Gastroesophageal sphincter (tissue), 4 donors: ENCODE data around the gene CEP164. TPM values are rescaled to one million over a fixed set of nuclear protein-coding genes. Genes with fewer than 3 reads are reported as not detected.

Source experiments
- ATAC-seq: fragments of 150-250 bp; one replicate; pipeline ENCODE4 v1.9.1; 2016; ENCODE audit warnings: mild to moderate bottlenecking, moderate library complexity
- H3K27ac ChIP-seq, 4 donors: fragments of 200-600 bp; sonication (generic) in 3 of 4; 1 replicate in 3 of 4; 2 replicates in 1 of 4; pipeline ENCODE4 v1.5.1; 2016 to 2019
- H3K27me3 ChIP-seq: fragments of 200-600 bp; sonication (generic); one replicate; pipeline ENCODE4 v1.5.1; 2019
- H3K36me3 ChIP-seq, 2 donors: fragments of 200-600 bp; sonication (generic); one replicate each; pipeline ENCODE4 v1.5.1; 2019; ENCODE audit warnings: control low read depth in 1 of 2
- H3K4me1 ChIP-seq, 3 donors: fragments of 200-600 bp; sonication (generic); 1 replicate in 2 of 3; 2 replicates in 1 of 3; pipeline ENCODE4 v1.5.1; 2016 to 2019; ENCODE audit warnings: control low read depth in 2 of 3
- H3K4me3 ChIP-seq, 2 donors: fragments of 200-600 bp; sonication (generic); one replicate each; pipeline ENCODE4 v1.5.1; 2019; ENCODE audit warnings: mild to moderate bottlenecking in 1 of 2, moderate library complexity in 1 of 2
- H3K9me3 ChIP-seq, 3 donors: fragments of 200-600 bp; sonication (generic); one replicate each; pipeline ENCODE4 v1.5.1; 2017 to 2019; ENCODE audit warnings: control low read depth in 2 of 3
- CTCF ChIP-seq, 4 experiments: fragments of 200-600 bp in 2 of 4; fragments of 450-650 bp in 2 of 4; sonication (generic) in 1 of 4; IDR thresholded peaks; one replicate each; pipeline ENCODE4 v1.5.1; 2017 to 2019; ENCODE audit warnings: antibody characterized with exemption in 4 of 4, mild to moderate bottlenecking in 2 of 4, moderate library complexity in 2 of 4
- EP300 ChIP-seq: sonication (generic); formaldehyde crosslinking; IDR thresholded peaks from one replicate; pipeline ENCODE4 v1.6.1; 2017; ENCODE audit warnings: antibody characterized with exemption, mild to moderate bottlenecking
- POLR2A ChIP-seq, 2 donors: fragments of 450-650 bp; IDR thresholded peaks; one replicate each; pipeline ENCODE4 v1.6.1; 2017; ENCODE audit warnings: antibody characterized with exemption in 2 of 2, mild to moderate bottlenecking in 2 of 2, moderate library complexity in 1 of 2
- POLR2AphosphoS5 ChIP-seq: sonication (generic); formaldehyde crosslinking; IDR thresholded peaks from one replicate; pipeline ENCODE4 v1.6.1; 2017; ENCODE audit warnings: antibody characterized with exemption
- WGBS, 2 donors: methylation state at CpG; one replicate each; pipeline ENCODE4 v1.1.5; 2018; ENCODE audit warnings: low coverage in 1 of 2; 5-methylcytosine and 5-hydroxymethylcytosine counted together
- total RNA-seq, 4 donors: library from RNA; depleted of rRNA; stranded (reverse); fragments of >200 nt; gene quantifications; one replicate each; pipeline ENCODE4 v1.1.0, GENCODE V29; 2016

Gene CEP164
- total RNA-seq, 4 donors from 2014 or later: 22.3 to 26.3 (median 25.0) TPM

- Histone ChIP-seq H3K27ac (no peak overlapping the region), H3K27me3 (no peaks in the 10 kb centered on the region), H3K9me3 (no peaks in the 10 kb centered on the region), H3K4me3 (no peak overlapping the region), H3K36me3 (peaks cover 0 to 91% of the 10 kb centered on the region in 2 donors), H3K4me1 (no peaks in the 10 kb centered on the region)
- TF ChIP-seq EP300 (no peak), POLR2A (IDR thresholded peaks at IDR 0.05) (no peak), CTCF (IDR thresholded peaks at IDR 0.05) (no peak), POLR2AphosphoS5 (no peak)
- no peak for ATAC-seq
- WGBS, 2 donors: 81 to 94% methylated on average over 2 of the region's 2 CpGs
Measured at GRCh38 chr11:117345039-117345438, 17.4 kb downstream of the CEP164 start.

- no peaks in the 10 kb centered on the region for H3K27me3 ChIP-seq
- no peaks in the 10 kb centered on the region for H3K9me3 ChIP-seq
- H3K27ac ChIP-seq: no peak overlapping the region
- H3K36me3 ChIP-seq: peaks cover 0 to 92% of the 10 kb centered on the region in 2 donors
- ATAC-seq: no peak
- TF ChIP-seq POLR2A (IDR thresholded peaks at IDR 0.05) (no peak), EP300 (no peak), CTCF (IDR thresholded peaks at IDR 0.05) (no peak), POLR2AphosphoS5 (no peak)
- WGBS, 2 donors: 67 to 85% methylated on average over 3 to 4 of the region's 4 CpGs
- no peaks in the 10 kb centered on the region for H3K4me1 ChIP-seq
- no peak overlapping the region for H3K4me3 ChIP-seq
Measured at GRCh38 chr11:117354550-117354949, 26.9 kb downstream of the CEP164 start.

GRCh38 chr11:117356126-117356890 is 28.7 kb downstream of the CEP164 start:
- no peak overlapping the region for H3K4me3 ChIP-seq
- no peaks in the 10 kb centered on the region for H3K4me1 ChIP-seq
- no peak overlapping the region for H3K27ac ChIP-seq
- 88% methylated on average over 1 of the region's 9 CpGs; no CpG with 5 or more reads in 1 of the 2 donors for WGBS, 2 donors
- H3K36me3 ChIP-seq: peaks cover 0 to 97% of the 10 kb centered on the region in 2 donors
- TF ChIP-seq POLR2A (IDR thresholded peaks at IDR 0.05) (no peak), EP300 (no peak), POLR2AphosphoS5 (no peak), CTCF (IDR thresholded peaks at IDR 0.05) (no peak)
- ATAC-seq: no peak
- H3K9me3 ChIP-seq: no peaks in the 10 kb centered on the region
- no peaks in the 10 kb centered on the region for H3K27me3 ChIP-seq

- WGBS, 2 donors: 84 to 93% methylated on average over 2 to 4 of the region's 8 CpGs
- Histone ChIP-seq H3K4me3 (no peak overlapping the region), H3K36me3 (peaks cover 0 to 97% of the 10 kb centered on the region in 2 donors), H3K4me1 (no peaks in the 10 kb centered on the region), H3K27ac (no peak overlapping the region), H3K27me3 (no peaks in the 10 kb centered on the region), H3K9me3 (no peaks in the 10 kb centered on the region)
- TF ChIP-seq POLR2AphosphoS5 (no peak), CTCF (IDR thresholded peaks at IDR 0.05) (no peak), EP300 (no peak), POLR2A (IDR thresholded peaks at IDR 0.05) (no peak)
- ATAC-seq: no peak
Measured at GRCh38 chr11:117361432-117361831, 33.8 kb downstream of the CEP164 start.

GRCh38 chr11:117366248-117366647 is 38.6 kb downstream of the CEP164 start:
- H3K4me1 ChIP-seq: no peaks in the 10 kb centered on the region
- no peak for ATAC-seq
- no peaks in the 10 kb centered on the region for H3K9me3 ChIP-seq
- H3K27ac ChIP-seq: no peak overlapping the region
- peaks cover 0 to 100% of the 10 kb centered on the region in 2 donors for H3K36me3 ChIP-seq
- H3K27me3 ChIP-seq: no peaks in the 10 kb centered on the region
- no peak for TF ChIP-seq POLR2AphosphoS5
- TF ChIP-seq EP300: no peak
- no peak for TF ChIP-seq CTCF (IDR thresholded peaks at IDR 0.05)
- TF ChIP-seq POLR2A (IDR thresholded peaks at IDR 0.05): no peak
- no peak overlapping the region for H3K4me3 ChIP-seq
- WGBS, 2 donors: 91 to 100% methylated on average over 3 to 5 of the region's 6 CpGs
